ENCODE measurements around the gene SQSTM1.

SQSTM1 gene

DNA sequence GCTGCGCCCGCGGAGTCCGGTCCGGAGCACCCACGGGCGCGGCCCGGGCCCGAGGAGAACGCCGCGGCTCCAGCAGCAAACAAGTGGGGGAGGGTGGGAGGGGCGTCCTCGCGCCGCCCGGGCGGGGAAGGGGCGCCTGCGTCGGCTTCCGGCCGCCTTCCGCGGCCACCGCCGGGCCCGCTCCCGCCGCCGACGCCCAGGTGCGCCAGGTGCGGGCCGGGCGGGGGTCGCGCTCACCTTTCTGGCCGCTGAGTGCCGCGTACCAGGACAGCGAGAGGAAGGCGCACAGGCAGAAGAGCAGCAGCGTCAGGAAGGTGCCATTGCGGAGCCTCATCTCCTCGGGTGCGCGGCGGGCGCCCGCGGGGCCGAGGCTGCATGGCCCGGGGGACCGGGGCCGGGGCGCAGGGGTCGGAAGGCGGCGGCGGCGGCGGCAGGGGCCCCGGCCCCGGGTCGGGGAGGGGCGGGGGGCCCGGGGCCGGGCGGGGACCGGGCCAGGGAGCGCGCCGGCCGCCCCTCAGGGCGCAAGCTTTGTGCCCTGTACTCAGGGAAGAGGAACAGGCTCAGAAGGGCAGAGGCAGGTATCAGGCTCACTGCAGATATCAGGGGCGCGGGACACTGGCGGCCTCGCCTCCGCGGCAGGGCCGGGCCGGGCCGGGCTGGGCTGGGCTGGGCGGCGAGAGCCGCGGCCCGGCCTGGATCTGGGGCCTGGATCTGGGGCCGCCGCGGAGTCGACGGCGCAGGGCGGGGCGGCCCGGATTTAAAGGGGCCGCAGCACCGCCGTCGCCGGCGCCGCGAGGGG, 14.3 kb upstream of the SQSTM1 start, which contains the start of gene MGAT4B:
TSS of gene MGAT4B (minus strand) at position 617 of the 799 bp plus-strand sequence. CDS start at position 334, 283 bp downstream.
- peak; percentile 73 for DNase-seq (ENCODE audit: low spot score)

DNA sequence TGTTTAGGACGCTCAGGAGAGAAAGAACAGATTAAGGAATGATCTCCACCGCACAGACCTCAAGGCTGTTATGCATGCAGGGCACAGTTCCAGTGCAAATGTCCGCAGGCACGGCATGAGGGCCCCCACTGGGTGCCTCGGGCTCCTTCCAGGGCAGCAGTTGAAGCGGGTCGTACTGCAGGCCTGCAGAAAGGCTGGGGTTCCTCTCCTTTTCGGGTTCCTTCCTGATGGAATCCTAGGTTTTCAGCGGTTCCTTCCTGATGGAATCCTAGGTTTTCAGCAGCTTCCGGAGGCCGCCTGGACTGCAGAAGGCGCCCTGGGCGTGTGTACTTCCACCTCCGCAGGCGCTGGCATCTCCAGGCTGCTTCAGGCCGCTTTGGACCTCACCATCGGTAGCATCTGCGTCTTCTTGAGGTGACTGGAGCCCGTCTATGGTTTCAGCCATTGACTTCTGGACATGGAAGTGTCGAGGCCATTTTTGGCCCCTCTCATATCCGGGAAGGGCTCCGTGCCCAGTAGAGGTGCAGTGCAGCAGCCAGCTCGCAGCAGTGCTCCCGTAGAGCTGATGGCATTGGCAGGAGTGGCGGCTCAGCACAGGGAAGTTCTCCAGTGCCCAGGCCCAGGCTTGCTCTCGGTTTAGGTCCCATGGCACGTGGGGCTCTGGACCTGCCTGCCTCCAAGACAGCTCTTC, 8.4 kb upstream of the SQSTM1 start:
- no peak for DNase-seq (ENCODE audit: low spot score)

DNA sequence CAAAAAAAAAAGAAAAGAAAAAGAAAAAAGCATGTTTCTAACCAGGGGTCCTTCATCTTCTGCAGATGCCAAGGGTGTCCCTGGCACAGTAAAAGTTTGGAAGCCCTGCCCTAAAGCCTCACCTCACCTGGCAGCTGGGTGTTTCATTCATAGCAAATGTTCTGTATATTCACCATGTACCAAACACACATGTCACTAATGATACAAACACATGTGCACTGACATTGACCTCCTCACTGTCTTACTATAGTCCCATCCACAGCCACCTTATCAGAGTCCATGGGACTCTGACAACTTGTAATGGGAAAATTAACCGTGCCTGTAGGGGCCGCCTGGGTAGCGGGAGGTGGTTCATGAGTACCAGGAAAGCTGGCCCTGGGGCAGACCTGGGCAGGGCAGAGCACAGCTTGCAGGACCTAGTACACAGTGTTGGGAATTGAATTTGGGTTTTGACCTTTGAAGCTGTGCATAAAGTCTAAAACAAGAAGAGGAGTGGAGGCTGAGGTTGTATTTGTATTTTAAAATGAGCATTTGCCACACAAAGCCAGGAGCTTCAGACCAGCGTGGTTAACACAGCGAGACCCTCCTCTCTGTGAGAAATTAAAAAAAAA, 7.6 kb upstream of the SQSTM1 start:
- no peak for DNase-seq (ENCODE audit: low spot score)

DNA sequence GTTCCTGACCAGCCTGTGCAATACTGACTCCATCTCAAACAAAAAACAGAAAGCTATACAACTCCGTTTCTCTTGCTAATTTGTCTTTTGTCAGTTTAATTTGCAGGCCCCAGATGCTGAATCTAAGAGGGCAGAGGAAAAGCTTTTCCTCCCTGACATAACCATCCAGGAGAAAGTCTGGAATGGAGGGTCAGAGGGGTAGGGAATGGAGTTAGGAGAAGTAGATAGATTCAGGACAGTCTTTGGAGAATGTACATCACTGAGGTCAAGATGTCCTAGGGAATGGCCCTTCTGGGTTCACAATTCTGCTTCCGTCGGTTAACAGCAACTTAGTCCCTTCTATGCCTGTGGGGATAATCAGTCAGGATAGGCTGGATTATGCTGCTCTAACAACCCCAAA, 6.6 kb upstream of the SQSTM1 start:
- DNase-seq (ENCODE audit: low spot score), result no peak

DNA sequence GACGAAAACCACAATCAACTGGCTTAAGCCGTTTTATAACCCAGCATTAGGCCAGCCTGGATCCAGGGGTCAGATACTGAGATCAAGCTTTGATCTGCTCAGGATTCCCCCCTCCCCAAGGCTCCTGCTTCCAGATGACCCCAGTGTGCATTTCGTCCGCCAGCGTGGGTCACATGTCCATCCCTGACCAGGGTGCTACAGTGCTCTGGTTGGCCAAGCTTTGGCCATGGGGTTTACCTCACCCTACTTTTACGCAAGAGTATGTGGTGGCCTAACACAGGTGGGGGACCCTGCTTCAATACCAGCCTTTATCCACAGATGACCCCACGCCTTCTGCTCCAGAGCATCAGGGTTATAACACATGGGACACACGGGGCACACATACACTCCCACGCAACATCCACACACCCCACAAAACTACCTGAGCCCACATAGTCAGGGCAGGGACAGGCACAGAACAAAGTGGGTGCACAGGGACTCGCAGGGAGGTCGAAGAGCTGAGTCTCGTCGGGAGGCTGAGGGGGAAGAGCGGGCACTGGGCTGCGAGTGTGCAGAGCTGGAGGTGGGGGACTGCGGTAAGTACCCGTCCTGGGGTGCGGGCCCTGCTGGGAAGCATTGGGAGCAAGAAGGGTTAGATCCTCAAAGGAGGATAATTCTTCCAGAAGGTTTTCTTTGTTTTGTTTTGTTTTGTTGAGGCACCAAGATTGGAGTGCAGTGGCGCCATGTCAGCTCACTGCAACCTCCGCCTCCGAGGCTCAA, 5.0 kb upstream of the SQSTM1 start:
- DNase-seq (ENCODE audit: low spot score), result no peak

DNA sequence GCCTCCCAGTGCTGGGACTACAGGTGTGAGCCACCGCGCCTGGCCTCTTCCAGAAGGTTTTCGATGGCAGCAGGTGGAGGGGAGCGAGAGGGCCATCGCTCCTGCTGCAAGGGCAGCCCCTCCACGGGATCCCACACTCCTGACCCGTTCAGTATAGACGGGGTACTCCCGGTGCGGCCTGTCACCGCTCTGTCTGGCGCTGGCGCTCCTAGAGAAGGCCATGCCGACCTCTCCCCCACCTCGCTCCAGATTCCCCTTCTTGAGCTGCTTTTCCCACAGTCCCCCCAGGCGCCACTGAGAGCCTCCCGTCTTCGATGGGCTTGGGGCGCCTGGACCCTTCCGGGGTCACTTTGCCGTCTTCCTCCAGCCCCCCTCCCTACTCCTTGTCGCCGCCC, 4.3 kb upstream of the SQSTM1 start:
- DNase-seq (ENCODE audit: low spot score), result no peak

DNA sequence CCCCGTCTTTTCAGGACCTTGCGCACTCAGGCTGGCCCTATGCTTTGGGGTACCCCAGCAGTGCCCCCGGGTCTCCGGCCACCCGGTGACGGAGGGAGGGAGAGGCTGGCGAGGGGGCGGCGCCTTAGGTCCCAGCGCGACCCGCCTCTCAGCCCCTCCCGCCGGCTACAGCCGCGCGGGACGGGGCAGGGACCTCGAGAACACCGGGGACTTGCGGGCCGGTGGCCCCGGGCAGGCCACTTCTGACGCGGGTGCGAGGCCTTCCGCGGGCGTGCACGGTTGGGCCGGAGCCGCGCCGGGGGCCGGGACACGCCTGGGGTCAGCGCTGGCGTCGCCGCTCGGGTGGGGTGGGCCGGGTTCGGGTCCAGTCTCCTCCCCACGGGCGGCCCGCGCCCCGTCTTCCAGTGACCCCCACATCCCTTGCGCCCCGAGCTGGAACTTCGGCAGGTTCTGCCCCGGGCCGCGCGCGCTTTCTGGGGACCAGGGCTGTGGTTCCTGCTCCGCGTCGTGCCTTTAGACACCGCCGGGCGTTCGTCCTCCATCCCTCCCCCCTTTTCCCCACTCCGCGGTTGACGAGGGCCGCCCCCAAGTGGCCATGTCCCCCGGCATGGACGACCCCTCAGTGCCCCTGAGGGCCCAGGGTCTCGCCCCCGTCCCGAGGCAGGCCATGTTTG, 3.8 kb upstream of the SQSTM1 start:
- no peak for DNase-seq (ENCODE audit: low spot score)

DNA sequence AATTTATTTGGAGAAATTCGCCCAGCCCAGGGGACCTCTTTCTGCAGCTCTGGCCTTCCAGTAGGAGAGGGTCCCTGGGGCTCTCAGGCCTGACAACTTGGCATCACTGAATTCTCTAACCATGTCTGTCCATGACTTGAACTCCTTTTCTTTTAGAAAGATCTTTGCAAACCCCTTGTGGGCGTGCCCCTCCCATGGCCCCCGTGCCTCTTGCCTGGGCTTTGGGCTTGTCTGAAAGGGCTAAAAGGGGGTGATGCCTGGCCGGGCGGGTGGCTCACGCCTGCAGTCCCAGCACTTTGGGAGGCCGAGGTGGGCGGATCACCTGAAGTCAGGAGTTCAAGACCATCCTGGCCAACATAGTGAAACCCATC, 3.2 kb upstream of the SQSTM1 start:
- no peak for DNase-seq (ENCODE audit: low spot score)

DNA sequence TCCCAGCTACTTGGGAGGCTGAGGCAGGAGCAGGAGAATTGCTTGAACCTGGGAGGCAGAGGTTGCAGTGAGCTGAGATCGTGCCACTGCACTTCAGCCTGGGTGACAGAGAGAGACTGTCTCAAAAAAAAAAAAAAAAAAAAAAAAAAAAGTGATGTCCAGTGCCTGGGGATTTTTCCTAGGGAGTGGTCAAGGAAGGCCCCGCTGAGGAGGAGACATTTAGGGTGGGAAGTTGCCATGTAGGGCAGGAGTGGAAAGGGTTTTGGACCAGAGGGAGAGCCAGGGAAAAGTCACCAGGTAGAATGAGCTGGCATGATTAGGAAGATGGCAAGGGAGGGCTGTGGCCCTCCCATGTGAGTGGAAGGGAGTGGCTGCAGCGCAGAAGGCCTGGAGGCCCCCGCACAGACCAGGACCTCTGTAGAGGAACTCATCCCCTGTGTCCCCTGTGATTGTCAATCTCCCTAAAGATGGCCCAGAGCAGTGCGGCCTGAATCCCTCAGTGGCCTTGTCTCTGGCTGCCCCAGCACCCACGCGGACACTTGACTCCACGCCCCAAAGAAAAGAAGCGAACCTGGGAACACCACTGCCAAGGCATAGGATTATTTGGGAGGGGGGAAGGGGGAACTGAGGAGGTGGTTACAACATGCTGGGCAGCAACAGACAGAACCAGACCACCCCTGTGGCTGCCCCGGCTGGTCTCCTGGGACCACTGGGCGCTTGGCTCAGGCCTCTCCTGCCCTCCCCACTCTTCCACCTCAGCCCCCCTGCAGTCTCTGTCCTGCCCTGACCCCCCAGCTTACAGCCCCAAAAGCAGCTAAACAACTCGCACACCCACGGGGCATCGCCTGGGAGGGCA, 2.6 kb upstream of the SQSTM1 start:
- no peak for DNase-seq (ENCODE audit: low spot score)

DNA sequence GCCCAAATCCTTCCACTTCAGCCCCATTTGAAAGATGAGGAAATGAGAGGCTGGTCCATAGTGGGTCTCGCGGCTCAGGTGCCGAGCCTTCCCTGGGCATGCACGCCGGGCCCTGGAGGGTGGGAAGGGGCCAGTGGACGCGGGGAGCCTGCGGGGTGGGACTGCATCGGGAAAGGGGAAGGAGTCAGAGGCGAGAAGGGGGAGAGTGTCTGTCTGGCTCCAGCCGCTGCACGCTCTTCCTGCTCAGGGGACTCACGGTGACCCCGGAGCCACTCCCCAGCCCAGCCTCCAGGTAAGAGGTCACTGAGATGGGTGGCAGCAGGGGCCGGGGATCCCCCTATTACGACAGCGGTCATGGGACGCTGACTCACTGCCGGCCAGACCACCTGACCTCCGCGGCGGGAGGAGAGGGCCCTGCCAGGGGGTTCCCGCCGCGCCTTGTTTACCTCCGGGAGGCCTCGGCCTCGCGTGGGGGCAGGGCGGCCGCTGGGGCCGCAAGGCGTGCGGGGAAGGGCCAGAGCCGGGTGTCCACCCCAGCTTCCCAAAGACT, 1.9 kb upstream of the SQSTM1 start:
- peak; percentile 96 for DNase-seq (ENCODE audit: low spot score)

DNA sequence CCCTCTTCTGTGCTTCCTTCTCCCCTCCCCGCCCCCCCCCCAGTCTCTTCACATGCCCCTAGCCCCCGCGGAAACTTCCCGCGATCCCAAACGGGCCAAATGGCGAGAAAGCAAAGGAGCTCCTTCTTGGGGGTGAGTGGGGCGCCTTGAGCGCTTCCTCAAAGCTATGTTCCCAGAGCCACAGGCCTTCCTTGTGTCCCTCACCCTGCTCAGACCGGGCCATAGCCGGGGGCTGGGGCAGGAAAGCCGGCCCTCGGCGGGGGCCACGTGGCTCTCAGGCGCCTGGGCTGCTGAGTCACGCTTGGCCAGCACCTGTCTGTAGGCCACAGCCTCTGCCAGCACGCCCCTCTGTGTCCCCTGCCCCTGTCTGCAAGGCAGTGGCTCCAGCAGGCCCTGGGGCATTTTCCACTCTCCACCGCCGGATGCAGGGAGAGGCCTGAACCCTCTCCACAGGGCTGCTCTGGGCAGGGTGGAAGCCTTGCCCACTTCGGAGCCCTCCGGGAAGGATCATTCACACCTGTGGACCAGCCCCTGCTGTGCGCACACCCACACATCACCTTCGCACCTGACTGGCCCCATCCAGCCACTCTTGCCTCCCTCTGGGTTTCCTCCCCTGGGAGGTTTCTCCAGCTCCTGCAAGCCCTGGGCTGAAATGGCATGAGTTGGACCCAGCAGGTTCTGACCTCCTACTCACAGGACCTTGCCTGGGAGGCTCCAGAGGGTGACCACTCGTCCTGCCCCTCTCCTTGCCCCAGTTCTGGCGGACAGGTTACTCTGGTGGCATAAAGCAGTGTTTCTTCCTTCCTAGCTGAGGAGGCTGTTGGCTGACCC, 1.2 kb upstream of the SQSTM1 start:
- DNase-seq (ENCODE audit: low spot score), result peak; percentile 89

DNA sequence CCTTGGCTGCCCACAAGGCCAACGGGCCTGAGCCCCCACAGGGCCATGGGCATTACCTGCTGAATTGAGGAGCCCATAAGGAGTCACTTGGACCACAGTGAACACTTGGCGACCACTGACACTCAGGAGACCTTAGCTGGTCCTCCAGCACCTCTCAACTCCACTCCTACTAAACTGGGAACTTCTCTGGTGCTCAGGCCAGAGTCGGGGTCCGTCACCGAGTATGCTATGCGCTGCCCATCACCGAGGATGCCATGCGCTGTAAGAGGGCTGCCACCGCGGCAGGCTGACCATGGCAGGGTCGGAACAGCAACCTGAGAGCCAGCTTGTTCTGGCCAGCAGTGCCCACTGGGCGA, 600 bp upstream of the SQSTM1 start:
- DNase-seq (ENCODE audit: low spot score), result peak; percentile 57

DNA sequence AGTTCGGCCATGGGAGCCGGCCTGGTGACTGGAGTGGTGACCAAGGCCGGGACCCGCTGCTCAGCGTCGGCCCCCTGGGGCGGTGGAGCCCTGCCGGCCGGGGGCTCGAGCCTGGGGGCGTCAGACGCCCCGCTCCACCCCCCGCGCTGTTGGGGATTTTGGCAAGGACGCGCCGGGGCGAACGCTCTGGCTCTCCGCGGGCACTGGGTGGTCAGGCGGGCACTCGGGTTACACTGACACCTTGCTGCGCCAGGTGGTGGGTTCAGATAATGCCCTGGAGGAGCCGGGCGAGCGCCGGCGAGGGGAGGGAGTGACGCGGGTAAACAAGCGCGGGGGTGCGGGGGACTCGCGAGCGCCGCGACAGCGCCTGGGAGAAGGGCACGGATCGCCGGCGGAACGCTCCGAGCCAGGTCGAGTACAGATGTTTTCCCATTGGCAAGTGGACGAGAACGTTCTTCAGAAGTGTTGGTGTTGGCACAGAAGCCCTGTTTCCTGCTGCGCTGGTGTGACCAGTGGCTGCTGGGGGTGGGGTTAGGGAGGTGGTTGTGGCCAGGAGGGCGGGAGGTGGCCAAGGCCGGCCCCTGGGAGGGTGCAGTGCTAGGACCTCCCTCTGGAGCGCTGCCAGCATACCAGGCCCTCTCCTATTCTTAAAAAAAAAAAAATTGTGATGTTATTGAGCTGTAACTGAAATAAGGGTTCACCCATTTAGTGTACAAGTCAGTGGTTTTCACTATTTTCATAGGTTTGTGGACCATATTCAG, 773 bp downstream of the SQSTM1 start:
- peak; percentile 92 for DNase-seq (ENCODE audit: low spot score)

DNA sequence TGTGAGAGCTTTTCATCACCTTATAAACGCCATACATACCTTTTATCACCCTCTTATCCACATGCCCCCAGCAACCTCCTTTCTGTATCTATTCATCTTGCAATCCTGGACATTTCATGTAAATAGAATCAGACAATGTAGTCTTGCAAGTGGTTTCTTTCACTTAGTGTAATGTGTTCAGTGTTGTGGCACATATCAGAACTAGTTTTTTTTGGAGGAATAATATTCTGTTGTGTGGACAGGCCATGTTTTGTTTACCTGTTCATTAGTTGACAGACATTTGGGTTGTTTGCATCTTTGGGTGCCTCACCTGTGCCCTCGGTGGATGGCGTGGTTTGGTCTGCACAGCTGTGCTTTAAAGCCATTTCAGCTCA, 1.3 kb downstream of the SQSTM1 start:
- no peak for DNase-seq (ENCODE audit: low spot score)

DNA sequence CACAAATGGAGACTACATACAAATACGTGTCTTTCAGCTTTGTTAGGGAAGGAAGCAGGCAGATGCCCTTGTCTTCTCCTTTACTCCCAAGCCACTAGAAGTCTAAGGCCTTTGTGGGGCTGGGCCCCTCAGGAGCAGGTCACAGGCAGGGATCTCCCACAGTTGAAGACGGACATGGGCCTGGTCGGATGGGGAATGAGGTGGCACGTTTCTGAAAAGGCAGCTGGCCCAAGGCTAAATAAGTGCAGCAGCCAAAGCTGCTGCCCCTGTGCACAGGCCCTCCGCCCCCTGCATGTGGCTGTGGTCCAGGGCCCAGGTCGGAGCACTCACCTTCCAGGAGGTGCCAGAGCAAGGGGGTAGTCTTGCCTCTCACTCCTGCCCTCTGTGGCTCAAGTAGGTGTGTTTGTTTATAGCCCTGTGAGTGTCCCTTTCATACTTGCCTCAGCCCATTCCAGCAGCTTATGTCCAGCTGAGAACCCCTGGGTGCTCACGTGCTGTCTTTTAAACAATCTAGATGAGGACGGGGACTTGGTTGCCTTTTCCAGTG, 1.8 kb downstream of the SQSTM1 start:
- DNase-seq (ENCODE audit: low spot score), result no peak

DNA sequence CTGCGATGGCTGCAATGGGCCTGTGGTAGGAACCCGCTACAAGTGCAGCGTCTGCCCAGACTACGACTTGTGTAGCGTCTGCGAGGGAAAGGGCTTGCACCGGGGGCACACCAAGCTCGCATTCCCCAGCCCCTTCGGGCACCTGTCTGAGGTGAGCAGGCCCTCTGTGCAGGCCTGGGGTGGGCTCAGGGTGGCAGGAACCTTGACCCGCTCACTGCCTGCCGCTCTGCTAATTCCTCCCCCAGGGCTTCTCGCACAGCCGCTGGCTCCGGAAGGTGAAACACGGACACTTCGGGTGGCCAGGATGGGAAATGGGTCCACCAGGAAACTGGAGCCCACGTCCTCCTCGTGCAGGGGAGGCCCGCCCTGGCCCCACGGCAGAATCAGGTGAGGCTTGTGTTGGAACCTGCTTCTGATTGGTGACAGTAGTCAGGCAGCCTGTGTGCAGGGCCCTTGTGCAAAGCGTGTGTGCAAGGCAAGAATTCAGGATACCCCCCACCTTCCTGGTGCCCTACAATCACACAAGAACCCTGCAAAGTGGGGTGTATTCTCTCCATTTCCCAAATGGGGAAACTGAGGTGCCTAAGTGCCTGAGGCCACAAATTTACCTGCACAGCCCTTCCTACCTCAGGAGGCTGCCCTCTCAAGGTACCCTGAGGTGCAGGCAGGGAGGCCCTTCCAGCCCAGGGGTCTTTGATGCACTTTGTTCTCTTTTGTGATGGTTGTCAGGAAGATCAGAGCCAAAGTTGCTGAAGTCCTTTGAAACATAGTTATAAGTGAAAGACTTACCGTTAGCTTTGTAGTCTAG, 3.4 kb downstream of the SQSTM1 start:
- DNase-seq (ENCODE audit: low spot score), result no peak

DNA sequence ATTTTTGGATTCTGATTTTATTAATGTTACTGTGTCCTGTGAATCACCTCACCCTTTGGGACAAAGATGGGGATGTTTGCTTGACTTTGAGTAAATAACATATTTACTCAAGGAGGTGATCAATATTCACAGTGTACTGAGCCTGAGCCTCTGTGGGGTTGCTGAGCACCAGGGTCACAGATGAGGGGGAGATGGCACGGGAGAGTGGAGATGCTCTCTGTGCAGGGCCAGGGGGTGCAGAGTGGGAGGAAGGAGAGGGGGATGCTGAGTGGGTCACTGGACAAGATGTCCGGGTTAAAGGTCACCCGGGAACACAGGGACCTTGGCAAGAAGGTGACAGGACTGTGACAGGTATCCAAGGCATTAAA, 4.0 kb downstream of the SQSTM1 start:
- no peak for DNase-seq (ENCODE audit: low spot score)

DNA sequence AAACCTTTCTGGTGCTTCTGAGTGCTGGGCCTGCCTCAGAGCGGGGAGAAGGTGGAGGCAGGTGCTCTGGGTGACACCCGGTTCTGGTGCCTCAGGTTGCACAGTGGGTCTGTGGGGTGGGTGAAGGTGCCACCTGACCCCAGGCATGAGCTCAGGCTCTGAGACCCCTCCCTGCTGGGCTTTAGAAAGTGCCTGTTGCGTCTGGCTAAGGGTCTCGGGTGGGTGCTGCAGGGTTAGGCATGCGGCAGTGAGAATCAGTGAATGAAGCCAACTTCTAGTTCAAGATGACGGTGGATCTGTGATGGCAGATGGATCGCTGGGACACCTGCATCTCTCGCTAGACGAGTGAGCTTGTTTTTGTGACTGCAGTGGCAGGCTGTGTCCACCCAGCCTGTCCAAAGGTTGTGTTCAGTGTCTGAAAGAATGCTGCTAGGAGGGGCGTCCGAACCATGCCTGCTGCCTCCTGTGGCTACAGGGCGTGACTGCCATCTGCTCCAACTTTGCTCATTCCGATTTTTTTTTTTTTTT, 5.0 kb downstream of the SQSTM1 start:
- DNase-seq (ENCODE audit: low spot score), result no peak
